Measurements from ENCODE around the gene RAD51AP1. TPM values are rescaled to one million over a fixed set of nuclear protein-coding genes. Genes with fewer than 3 reads are reported as not detected.
"Not testable (repeated sequence)": the region's sequence is repeated elsewhere in the genome, so short reads cannot be mapped to it uniquely, and the experiment has no call there.

The RAD51AP1 gene
- total and polyA plus RNA-seq, 2 of the 8 experiments (the other 6 are each of a cell fraction or from before 2014, with no cell fraction given): 29.7 to 48.3 TPM

DNA sequence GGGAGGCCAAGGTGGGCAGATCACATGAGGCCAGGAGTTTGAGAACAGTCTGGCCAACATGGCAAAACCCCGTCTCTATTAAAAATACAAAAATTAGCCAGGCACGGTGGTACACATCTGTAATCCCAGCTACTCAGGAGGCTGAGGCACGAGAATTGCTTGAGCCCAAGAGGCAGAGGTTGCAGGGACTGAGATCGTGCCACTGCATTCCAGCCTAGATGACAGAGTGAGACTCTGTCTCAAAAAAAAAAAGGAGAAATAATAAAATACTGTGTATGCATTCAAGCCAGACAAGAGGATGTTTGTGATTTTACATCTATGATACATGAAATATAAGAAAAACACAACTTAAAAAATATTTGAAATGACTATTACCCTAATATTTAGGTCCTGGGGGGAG, 30.2 kb upstream of the RAD51AP1 start:
- not testable (repeated sequence) for H3K4me2 ChIP-seq (ENCODE audit: insufficient read depth in 1 of 2, low read depth in 2 of 2, low read length in 2 of 2)
- POLR2A ChIA-PET (ENCODE audit: partially characterized antibody): interaction anchor here (1.0 to 1.3 kb wide), 3 partner anchors 16 to 77 kb away, joined by 3 to 4 read pairs (median 3); no protein-coding TSS in a partner anchor

DNA sequence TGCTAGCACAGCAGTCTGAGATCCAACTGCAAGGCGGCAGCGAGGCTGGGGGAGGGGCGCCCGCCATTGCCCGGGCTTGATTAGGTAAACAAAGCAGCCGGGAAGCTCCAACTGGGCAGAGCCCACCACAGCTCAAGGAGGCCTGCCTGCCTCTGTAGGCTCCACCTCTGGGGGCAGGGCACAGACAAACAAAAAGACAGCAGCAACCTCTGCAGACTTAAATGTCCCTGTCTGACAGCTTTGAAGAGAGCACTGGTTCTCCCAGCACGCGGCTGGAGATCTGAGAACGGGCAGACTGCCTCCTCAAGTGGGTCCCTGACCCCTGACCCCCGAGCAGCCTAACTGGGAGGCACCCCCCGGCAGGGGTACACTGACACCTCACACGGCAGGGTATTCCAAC, 29.4 kb upstream of the RAD51AP1 start:
- H3K4me1 ChIP-seq (replicated peaks in 1 of 4; ENCODE audit: control insufficient read depth in 3 of 4, insufficient read depth in 4 of 4, low read length in 3 of 4); H3K18ac ChIP-seq (ENCODE audit: extremely low read depth, low read length); H3K4me2 ChIP-seq (ENCODE audit: insufficient read depth in 1 of 2, low read depth in 2 of 2, low read length in 2 of 2); H3K79me2 ChIP-seq (ENCODE audit: control insufficient read depth in 1 of 2, insufficient read depth in 2 of 2, low read length in 2 of 2); H3K36me3 ChIP-seq (ENCODE audit: control insufficient read depth in 2 of 4, insufficient read depth in 4 of 4, low read length in 3 of 4); CTCF ChIA-PET (ENCODE audit: partially characterized antibody); H4K91ac ChIP-seq (replicated peaks; ENCODE audit: insufficient read length, low read length); H3K27ac ChIP-seq (ENCODE audit: low read depth, low read length); H3K79me1 ChIP-seq (ENCODE audit: low read depth, low read length); H3K4me3 ChIP-seq (ENCODE audit: extremely low read depth in 1 of 4, insufficient read depth in 2 of 4, low read depth in 3 of 4, low read length in 4 of 4); H2BK15ac ChIP-seq (ENCODE audit: low read length); H2AFZ ChIP-seq (ENCODE audit: low read length); H3K14ac ChIP-seq (ENCODE audit: insufficient read length); H2AK5ac ChIP-seq (ENCODE audit: low read depth, low read length); H4K8ac ChIP-seq (ENCODE audit: extremely low read depth, insufficient read depth, low read length); H3K9me3 ChIP-seq (ENCODE audit: insufficient read depth in 2 of 2, low read depth in 1 of 2, low read length in 1 of 2); H2BK20ac ChIP-seq (ENCODE audit: low read length); H3K23me2 ChIP-seq (ENCODE audit: low read depth, low read length); H2BK12ac ChIP-seq (ENCODE audit: low read depth, low read length); H2BK120ac ChIP-seq (replicated peaks; ENCODE audit: low read depth, low read length); H4K20me1 ChIP-seq (replicated peaks in 1 of 2; ENCODE audit: control insufficient read depth in 1 of 2, insufficient read depth in 2 of 2, low read length in 2 of 2); H2BK5ac ChIP-seq (ENCODE audit: low read depth, low read length); H3K9ac ChIP-seq (replicated peaks in 1 of 4; ENCODE audit: extremely low read depth in 1 of 4, low read depth in 3 of 4, low read length in 3 of 4); H3K4ac ChIP-seq (replicated peaks; ENCODE audit: insufficient read length, low read depth, low read length); H4K5ac ChIP-seq (ENCODE audit: insufficient read length, low read depth, low read length); H3K23ac ChIP-seq (ENCODE audit: insufficient read length); FAIRE-seq; H3K56ac ChIP-seq (replicated peaks; ENCODE audit: insufficient read length, low read depth, low read length); H3K27me3 ChIP-seq (replicated peaks in 1 of 4; ENCODE audit: control insufficient read depth in 3 of 4, extremely low read depth in 1 of 4, insufficient read depth in 3 of 4, low read length in 3 of 4): not testable (repeated sequence)
- 10% methylated on average over 10 of the region's 12 CpGs; no CpG with 5 or more reads in 1 of the 2 experiments for WGBS, 2 experiments (ENCODE audit: extremely low coverage in 1 of 2, insufficient coverage in 1 of 2, insufficient read length in 1 of 2, insufficient replicate concordance in 2 of 2, low coverage in 1 of 2, low lambda C conversion rate in 2 of 2, missing lambda C conversion rate in 1 of 2)
- POLR2A ChIA-PET (ENCODE audit: partially characterized antibody): interaction anchor here (1.3 kb wide), 1 partner anchor 78 kb away, joined by 3 read pairs; no protein-coding TSS in a partner anchor
- DNase-seq (ENCODE audit: low read depth in 1 of 2, low spot score in 2 of 2): peak in 1 of 2 experiments; percentile 56

More for the DNA sequence above, 30.2 kb upstream of the RAD51AP1 start:
- H3K27me3 ChIP-seq (replicated peaks in 1 of 4; ENCODE audit: control insufficient read depth in 3 of 4, extremely low read depth in 1 of 4, insufficient read depth in 3 of 4, low read length in 3 of 4); H3K9me3 ChIP-seq (ENCODE audit: insufficient read depth in 2 of 2, low read depth in 1 of 2, low read length in 1 of 2); H2BK120ac ChIP-seq (replicated peaks; ENCODE audit: low read depth, low read length); H3K56ac ChIP-seq (replicated peaks; ENCODE audit: insufficient read length, low read depth, low read length); H4K20me1 ChIP-seq (replicated peaks in 1 of 2; ENCODE audit: control insufficient read depth in 1 of 2, insufficient read depth in 2 of 2, low read length in 2 of 2); H3K9ac ChIP-seq (replicated peaks in 1 of 4; ENCODE audit: extremely low read depth in 1 of 4, low read depth in 3 of 4, low read length in 3 of 4); H3K23me2 ChIP-seq (ENCODE audit: low read depth, low read length); H3K4me1 ChIP-seq (replicated peaks in 1 of 4; ENCODE audit: control insufficient read depth in 3 of 4, insufficient read depth in 4 of 4, low read length in 3 of 4); H4K5ac ChIP-seq (ENCODE audit: insufficient read length, low read depth, low read length); FAIRE-seq; H2BK15ac ChIP-seq (ENCODE audit: low read length); H2AK5ac ChIP-seq (ENCODE audit: low read depth, low read length); H3K14ac ChIP-seq (ENCODE audit: insufficient read length); H4K8ac ChIP-seq (ENCODE audit: extremely low read depth, insufficient read depth, low read length); H2BK20ac ChIP-seq (ENCODE audit: low read length); H3K79me2 ChIP-seq (ENCODE audit: control insufficient read depth in 1 of 2, insufficient read depth in 2 of 2, low read length in 2 of 2); H3K18ac ChIP-seq (ENCODE audit: extremely low read depth, low read length); H3K4ac ChIP-seq (replicated peaks; ENCODE audit: insufficient read length, low read depth, low read length); H2BK5ac ChIP-seq (ENCODE audit: low read depth, low read length); CTCF ChIA-PET (ENCODE audit: partially characterized antibody); DNase-seq (ENCODE audit: low read depth in 1 of 2, low spot score in 2 of 2); H2AFZ ChIP-seq (ENCODE audit: low read length); H3K23ac ChIP-seq (ENCODE audit: insufficient read length); H2BK12ac ChIP-seq (ENCODE audit: low read depth, low read length); H3K79me1 ChIP-seq (ENCODE audit: low read depth, low read length); H4K91ac ChIP-seq (replicated peaks; ENCODE audit: insufficient read length, low read length); H3K36me3 ChIP-seq (ENCODE audit: control insufficient read depth in 2 of 4, insufficient read depth in 4 of 4, low read length in 3 of 4); H3K27ac ChIP-seq (ENCODE audit: low read depth, low read length): not testable (repeated sequence)
- 81% methylated on average over 4 of the region's 4 CpGs; no CpG with 5 or more reads in 1 of the 2 experiments for WGBS, 2 experiments (ENCODE audit: extremely low coverage in 1 of 2, insufficient coverage in 1 of 2, insufficient read length in 1 of 2, insufficient replicate concordance in 2 of 2, low coverage in 1 of 2, low lambda C conversion rate in 2 of 2, missing lambda C conversion rate in 1 of 2)
- H3K4me3 ChIP-seq (ENCODE audit: extremely low read depth in 1 of 4, insufficient read depth in 2 of 4, low read depth in 3 of 4, low read length in 4 of 4): peak overlapping the region in 2 of 4 experiments; percentile 16 to 28; a peak in 2 of 8 replicates
